WERI-Rb-1 (cell line): ENCODE measurements around the gene TNNT2.

Source experiments
- DNase-seq: peaks from one replicate; pipeline ENCODE4 v3.0.0-alpha.2; 2020
- H3K27ac ChIP-seq: fragments of 250-450 bp; sonication (Bioruptor Pico); 2 replicates; pipeline ENCODE4 v1.5.1; 2020; ENCODE audit warnings: mild to moderate bottlenecking, moderate library complexity
- H3K27me3 ChIP-seq: fragments of 250-450 bp; sonication (Bioruptor Pico); 2 replicates; pipeline ENCODE4 v1.5.1; 2021; ENCODE audit warnings: mild to moderate bottlenecking, low read depth, moderate library complexity; ENCODE audit not compliant: insufficient read depth, severe bottlenecking
- H3K36me3 ChIP-seq: fragments of 250-450 bp; sonication (Bioruptor Pico); 2 replicates; pipeline ENCODE4 v1.5.1; 2020; ENCODE audit warnings: mild to moderate bottlenecking, moderate library complexity
- H3K4me3 ChIP-seq: 2 replicates; pipeline ENCODE4 v1.5.1; 2011; ENCODE audit warnings: low read depth, mild to moderate bottlenecking, control low read depth, low read length
- H3K9me3 ChIP-seq: fragments of 250-450 bp; sonication (Bioruptor Pico); 2 replicates; pipeline ENCODE4 v1.5.1; 2021; ENCODE audit warnings: mild to moderate bottlenecking, moderate library complexity; ENCODE audit not compliant: severe bottlenecking
- CTCF ChIP-seq: IDR thresholded peaks from 2 replicates; pipeline ENCODE4 v1.5.1; 2011; ENCODE audit warnings: low read depth, mild to moderate bottlenecking, control low read depth, inconsistent platforms, low read length

The TNNT2 gene

GRCh38 chr1:201311356-201312011 lies 66.0 kb downstream of the TNNT2 start:
- no peaks in the 10 kb centered on the region for H3K36me3 ChIP-seq
- H3K9me3 ChIP-seq, result no peaks in the 10 kb centered on the region
- H3K27ac ChIP-seq, result no peak overlapping the region
- no peak for DNase-seq
- no peaks in the 10 kb centered on the region for H3K27me3 ChIP-seq
- no peak overlapping the region for H3K4me3 ChIP-seq
- TF ChIP-seq CTCF, result no peak

- no peaks in the 10 kb centered on the region for H3K27me3 ChIP-seq
- H3K36me3 ChIP-seq, result no peaks in the 10 kb centered on the region
- DNase-seq, result no peak
- no peak for TF ChIP-seq CTCF
- no peak overlapping the region for H3K27ac ChIP-seq
- H3K4me3 ChIP-seq, result no peak overlapping the region
- H3K9me3 ChIP-seq, result no peaks in the 10 kb centered on the region
These were observed 66.5 kb downstream of the TNNT2 start for GRCh38 chr1:201310986-201311355.

- Histone ChIP-seq H3K27ac (no peak overlapping the region), H3K36me3 (no peaks in the 10 kb centered on the region), H3K4me3 (no peak overlapping the region)
These were observed 67.1 kb downstream of the TNNT2 start for GRCh38 chr1:201310251-201310985.

GRCh38 chr1:201309416-201309815 lies 68.1 kb downstream of the TNNT2 start:
- peak; percentile 93 for DNase-seq
- Histone ChIP-seq H3K4me3 (no peak overlapping the region), H3K27ac (no peak overlapping the region), H3K36me3 (no peaks in the 10 kb centered on the region), H3K27me3 (no peaks in the 10 kb centered on the region), H3K9me3 (no peaks in the 10 kb centered on the region)
- peak; percentile 98 for TF ChIP-seq CTCF

More at GRCh38 chr1:201310251-201310985, 67.1 kb downstream of the TNNT2 start:
- Histone ChIP-seq H3K27me3 (no peaks in the 10 kb centered on the region), H3K9me3 (no peaks in the 10 kb centered on the region)
- TF ChIP-seq CTCF, result no peak
- no peak for DNase-seq
